Rectal smooth muscle tissue (tissue), 1 donor: Measurements from ENCODE around the gene LDHAL6B.

Experiments
- H3K27ac ChIP-seq: one replicate; pipeline ENCODE4 v1.7.0; 2013; ENCODE audit warnings: low read depth, low read length, inconsistent platforms
- H3K27me3 ChIP-seq: one replicate; pipeline ENCODE4 v1.7.0; 2013; ENCODE audit warnings: low read length; ENCODE audit not compliant: control insufficient read depth, insufficient read depth
- H3K36me3 ChIP-seq: one replicate; pipeline ENCODE4 v1.7.0; 2013; ENCODE audit warnings: low read length; ENCODE audit not compliant: control insufficient read depth, insufficient read depth
- H3K4me1 ChIP-seq: one replicate; pipeline ENCODE4 v1.7.0; 2013; ENCODE audit warnings: low read length; ENCODE audit not compliant: control insufficient read depth, insufficient read depth
- H3K4me3 ChIP-seq: one replicate; pipeline ENCODE4 v1.7.0; 2013; ENCODE audit warnings: low read length
- H3K9ac ChIP-seq: one replicate; pipeline ENCODE4 v1.7.0; 2013; ENCODE audit warnings: low read length

LDHAL6B gene

DNA sequence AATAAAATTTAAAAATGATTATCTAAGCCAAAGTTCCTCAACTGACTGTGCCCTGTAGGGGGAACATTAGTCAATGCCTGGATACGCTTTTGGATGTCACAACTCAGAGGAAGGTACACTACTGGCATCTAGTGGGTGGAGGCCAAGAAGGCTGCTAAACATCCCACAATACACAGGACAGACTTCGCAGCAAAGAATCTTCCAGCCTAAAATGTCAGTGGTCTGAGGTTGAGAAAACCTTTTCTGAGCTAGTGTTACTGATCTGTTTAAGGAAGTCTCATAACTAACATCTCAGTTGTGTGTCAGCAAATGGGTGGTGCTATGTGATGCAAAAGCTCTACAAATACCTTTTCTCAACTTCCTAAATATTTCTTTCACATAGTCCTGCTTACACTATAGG, 20.9 kb upstream of the LDHAL6B start:
- H3K36me3 ChIP-seq = peaks cover 17% of the 10 kb centered on the region
- H3K9ac ChIP-seq = no peak overlapping the region
- no peaks in the 10 kb centered on the region for H3K27me3 ChIP-seq
- no peak overlapping the region for H3K27ac ChIP-seq
- no peaks in the 10 kb centered on the region for H3K4me1 ChIP-seq
- H3K4me3 ChIP-seq = no peak overlapping the region

DNA sequence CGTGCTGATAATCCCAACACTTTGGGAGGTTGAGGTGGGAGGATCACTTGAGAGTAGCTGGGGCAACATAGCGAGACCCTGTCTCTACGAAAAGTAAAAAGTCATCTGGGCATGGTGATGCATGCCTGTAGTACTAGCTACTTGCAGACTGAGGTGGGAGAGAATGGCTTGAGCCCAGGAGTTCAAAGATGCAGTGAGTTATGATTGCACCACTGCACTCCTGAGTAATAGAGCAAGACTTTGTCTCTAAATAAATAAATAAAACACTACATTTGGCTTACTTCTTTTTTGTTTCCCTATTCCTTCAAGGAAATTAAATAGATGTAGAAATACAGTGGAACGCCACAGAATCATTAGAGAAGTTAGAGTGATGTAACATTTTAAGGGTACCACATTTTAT, 20.1 kb upstream of the LDHAL6B start:
- H3K27ac ChIP-seq = no peak overlapping the region
- peaks cover 17% of the 10 kb centered on the region for H3K36me3 ChIP-seq
- H3K4me1 ChIP-seq = no peaks in the 10 kb centered on the region
- no peaks in the 10 kb centered on the region for H3K27me3 ChIP-seq
- H3K4me3 ChIP-seq = no peak overlapping the region
- no peak overlapping the region for H3K9ac ChIP-seq

DNA sequence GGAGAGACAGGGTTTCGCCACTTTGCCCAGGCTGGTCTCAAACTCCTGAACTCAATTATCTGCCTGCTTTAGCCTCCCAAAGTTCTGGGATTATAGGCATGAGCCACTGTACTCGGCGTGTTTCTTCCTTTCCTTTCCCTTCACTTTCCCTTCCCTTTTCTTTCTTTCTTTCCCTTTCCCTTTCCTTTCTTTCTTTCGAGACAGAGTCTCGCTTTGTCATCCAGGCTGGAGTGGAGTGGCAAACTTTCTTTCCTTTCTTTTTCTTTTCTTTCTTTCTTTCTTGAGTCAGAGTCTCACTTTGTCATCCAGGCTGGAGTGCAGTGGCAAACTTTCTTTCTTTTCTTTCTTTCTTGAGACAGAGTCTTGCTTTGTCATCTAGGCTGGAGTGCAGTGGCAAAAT, 17.4 kb upstream of the LDHAL6B start:
- H3K36me3 ChIP-seq = peaks cover 15% of the 10 kb centered on the region
- H3K4me3 ChIP-seq = no peak overlapping the region

DNA sequence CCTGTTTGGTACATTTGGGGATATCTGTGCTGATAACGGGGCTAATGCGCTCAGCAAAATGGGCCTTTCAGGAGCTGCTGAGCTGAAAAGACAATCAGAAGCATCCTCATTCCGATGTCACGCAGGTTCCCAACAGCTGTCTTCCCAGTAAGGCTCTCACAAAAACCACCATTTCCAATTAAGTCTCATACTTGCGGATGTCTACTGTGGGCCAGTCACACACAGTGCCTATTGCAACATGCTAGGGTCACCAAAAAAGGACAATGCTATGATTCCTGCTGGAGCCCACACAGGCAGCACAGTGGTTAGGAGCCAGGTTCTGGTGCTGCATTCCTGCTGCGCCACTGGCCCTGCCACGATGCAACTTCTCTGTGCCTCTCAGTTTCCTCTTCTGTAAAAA, 16.4 kb upstream of the LDHAL6B start:
- Histone ChIP-seq H3K4me1 (peaks cover 2% of the 10 kb centered on the region), H3K27ac (no peak overlapping the region), H3K4me3 (no peak overlapping the region), H3K36me3 (peaks cover 19% of the 10 kb centered on the region), H3K27me3 (no peaks in the 10 kb centered on the region), H3K9ac (no peak overlapping the region)

More for the DNA sequence above, 17.4 kb upstream of the LDHAL6B start:
- Histone ChIP-seq H3K27me3 (no peaks in the 10 kb centered on the region), H3K27ac (no peak overlapping the region), H3K9ac (no peak overlapping the region), H3K4me1 (peaks cover 2% of the 10 kb centered on the region)

DNA sequence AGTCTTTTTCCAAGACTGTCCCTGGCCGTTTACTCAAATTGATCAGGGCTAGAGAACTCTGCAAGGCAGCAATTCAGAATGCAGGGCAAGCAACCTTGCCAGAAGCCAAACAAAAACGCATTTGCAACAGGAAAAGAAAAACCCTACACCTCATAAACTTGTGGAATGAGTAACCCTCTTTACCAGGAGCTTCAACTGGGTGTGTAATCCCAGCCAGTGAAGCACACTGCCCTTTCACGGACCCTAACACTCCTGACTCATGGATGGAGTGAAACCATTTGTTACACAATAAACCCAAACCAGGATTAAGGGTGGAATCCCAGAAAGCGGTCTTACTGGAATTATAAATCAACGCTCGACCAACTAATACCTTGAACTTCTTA, 14.8 kb upstream of the LDHAL6B start:
- Histone ChIP-seq H3K27me3 (no peaks in the 10 kb centered on the region), H3K4me3 (no peak overlapping the region), H3K4me1 (peaks cover 2% of the 10 kb centered on the region), H3K27ac (no peak overlapping the region), H3K36me3 (peaks cover 19% of the 10 kb centered on the region), H3K9ac (no peak overlapping the region)

DNA sequence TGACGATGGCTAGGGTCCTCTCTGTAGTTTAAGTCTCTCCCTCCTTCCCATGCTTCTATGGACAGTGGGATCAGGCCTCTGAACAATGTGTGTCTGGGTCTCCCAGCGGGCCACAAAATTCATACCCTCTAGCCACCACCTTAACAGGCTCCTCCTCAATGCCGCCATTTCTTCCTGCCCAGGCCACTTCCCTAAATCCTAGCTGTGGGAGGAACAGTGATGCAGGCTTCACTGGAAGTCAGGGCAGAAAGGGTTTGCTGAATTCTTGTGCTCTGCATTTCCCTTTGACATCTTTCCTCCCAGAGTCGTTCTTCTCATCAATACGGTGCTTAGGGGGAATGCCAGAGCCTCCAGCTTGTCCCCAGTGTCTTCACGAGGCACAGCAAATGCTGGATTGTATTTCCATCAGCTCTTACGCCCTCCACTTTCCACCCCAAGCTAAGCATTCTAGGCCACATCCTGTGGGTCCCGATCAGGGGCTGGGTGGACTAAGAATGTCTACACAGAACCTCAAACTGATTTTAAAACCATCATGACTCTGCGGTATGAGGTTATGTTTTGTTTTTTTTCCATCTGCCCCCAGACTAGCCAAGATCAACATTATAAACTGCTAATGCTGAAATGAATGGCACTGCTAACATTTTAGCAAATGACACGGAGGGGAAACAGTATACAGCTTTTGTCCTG, 11.9 kb upstream of the LDHAL6B start:
- Histone ChIP-seq H3K36me3 (peaks cover 16% of the 10 kb centered on the region), H3K4me1 (peaks cover 2% of the 10 kb centered on the region), H3K4me3 (no peak overlapping the region), H3K27ac (no peak overlapping the region), H3K27me3 (no peaks in the 10 kb centered on the region), H3K9ac (no peak overlapping the region)

- peaks cover 18% of the 10 kb centered on the region for H3K36me3 ChIP-seq
- peaks cover 10% of the 10 kb centered on the region for H3K4me1 ChIP-seq
- no peaks in the 10 kb centered on the region for H3K27me3 ChIP-seq
- H3K9ac ChIP-seq = no peak overlapping the region
- no peak overlapping the region for H3K4me3 ChIP-seq
- H3K27ac ChIP-seq = no peak overlapping the region
Measured at GRCh38 chr15:59196416-59196815, 10.2 kb upstream of the LDHAL6B start.

- Histone ChIP-seq H3K9ac (no peak overlapping the region), H3K27me3 (no peaks in the 10 kb centered on the region), H3K27ac (no peak overlapping the region), H3K4me3 (no peak overlapping the region), H3K4me1 (peaks cover 8% of the 10 kb centered on the region), H3K36me3 (peaks cover 18% of the 10 kb centered on the region)
Measured at GRCh38 chr15:59197454-59197853, 9.2 kb upstream of the LDHAL6B start.

DNA sequence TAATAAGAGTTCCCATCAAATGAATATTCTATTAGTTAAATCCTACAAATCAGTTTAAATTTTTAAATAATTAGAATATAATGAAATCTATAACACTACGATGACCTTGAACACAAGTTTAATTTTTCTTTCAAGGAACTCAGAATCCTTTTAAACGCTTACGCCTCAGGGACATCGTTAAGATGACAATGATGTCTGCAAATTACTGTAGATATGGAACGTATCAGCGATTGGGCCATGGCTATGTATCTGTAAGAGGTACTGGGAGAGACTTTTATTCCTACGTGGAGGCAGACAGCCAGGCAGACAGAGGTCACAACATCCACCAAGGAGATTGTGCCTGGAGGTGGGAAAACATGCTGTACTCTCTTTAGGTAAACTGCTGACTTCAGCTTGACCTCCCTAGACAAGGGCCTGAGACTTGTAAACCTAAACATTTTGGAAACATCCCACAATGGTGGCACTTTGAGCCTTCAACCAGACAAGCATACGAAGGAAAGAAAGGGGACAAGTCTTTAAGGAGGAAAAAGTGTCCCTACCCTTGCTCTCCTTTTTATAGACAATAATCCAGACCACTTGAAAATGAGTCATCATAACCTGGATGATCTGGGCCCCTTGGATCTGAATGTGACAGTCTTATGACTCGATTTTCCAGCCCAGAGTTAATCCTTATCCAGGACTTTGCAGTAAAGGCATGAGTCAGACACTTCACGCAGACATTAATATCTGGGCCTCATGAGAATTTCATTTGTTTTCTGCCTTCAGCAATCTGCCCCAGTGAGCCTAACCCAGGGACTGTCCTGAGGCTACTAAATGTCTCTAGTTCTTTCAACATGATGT, 6.8 kb upstream of the LDHAL6B start:
- H3K9ac ChIP-seq = no peak overlapping the region
- H3K36me3 ChIP-seq = peaks cover 18% of the 10 kb centered on the region
- peak overlapping the region; percentile 35 for H3K27ac ChIP-seq
- H3K4me3 ChIP-seq = no peak overlapping the region
- peaks cover 8% of the 10 kb centered on the region for H3K4me1 ChIP-seq
- no peaks in the 10 kb centered on the region for H3K27me3 ChIP-seq

- no peaks in the 10 kb centered on the region for H3K27me3 ChIP-seq
- H3K27ac ChIP-seq = peak overlapping the region; percentile 6
- H3K4me1 ChIP-seq = peaks cover 8% of the 10 kb centered on the region
- no peak overlapping the region for H3K4me3 ChIP-seq
- H3K9ac ChIP-seq = no peak overlapping the region
- H3K36me3 ChIP-seq = peaks cover 24% of the 10 kb centered on the region
Measured at GRCh38 chr15:59200560-59200959, 6.1 kb upstream of the LDHAL6B start.

DNA sequence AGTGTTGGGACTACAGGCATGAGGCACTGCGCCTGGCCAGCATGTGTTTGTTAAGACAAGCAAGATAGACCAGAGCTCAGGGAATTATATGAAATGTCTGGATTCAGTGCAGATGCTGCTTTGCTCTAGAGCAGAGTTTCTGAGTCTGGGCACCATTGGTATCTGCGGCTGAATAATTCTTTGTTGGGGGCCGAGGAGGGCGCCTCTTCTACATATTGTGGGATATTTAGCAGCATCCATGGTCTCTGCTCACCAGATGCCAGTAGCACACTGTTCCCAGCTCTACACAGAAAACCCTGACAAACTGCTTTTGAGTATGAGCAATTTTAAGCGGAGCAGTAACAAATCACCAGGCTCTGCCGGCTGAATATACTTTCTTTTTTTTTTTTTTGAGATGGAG, 3.6 kb upstream of the LDHAL6B start:
- Histone ChIP-seq H3K4me3 (no peak overlapping the region), H3K9ac (no peak overlapping the region), H3K27me3 (no peaks in the 10 kb centered on the region), H3K4me1 (peaks cover 8% of the 10 kb centered on the region), H3K27ac (no peak overlapping the region), H3K36me3 (peaks cover 31% of the 10 kb centered on the region)

DNA sequence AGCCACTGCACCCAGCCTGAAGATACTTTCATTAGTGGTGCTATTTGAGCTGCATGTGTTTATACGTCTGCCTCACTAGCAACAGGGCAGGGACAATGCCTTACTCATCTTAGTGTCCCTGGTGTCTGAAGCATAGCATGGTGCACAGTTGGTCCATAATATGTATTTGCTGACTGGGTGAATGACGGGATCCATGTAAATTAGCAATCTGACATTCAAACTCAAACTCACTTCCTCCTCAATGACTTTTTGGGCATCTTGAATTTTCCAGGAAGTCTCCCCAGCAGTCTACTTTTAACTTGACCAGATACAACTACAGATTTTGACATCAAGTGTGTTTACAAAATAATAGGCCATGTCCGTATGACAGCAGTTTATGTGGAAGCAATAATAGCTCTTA, 3.0 kb upstream of the LDHAL6B start:
- H3K9ac ChIP-seq = no peak overlapping the region
- H3K4me3 ChIP-seq = no peak overlapping the region
- no peaks in the 10 kb centered on the region for H3K27me3 ChIP-seq
- H3K36me3 ChIP-seq = peaks cover 28% of the 10 kb centered on the region
- no peak overlapping the region for H3K27ac ChIP-seq
- peaks cover 8% of the 10 kb centered on the region for H3K4me1 ChIP-seq
